ENCODE measurements around the gene TMCO4. TPM values are rescaled to one million over a fixed set of nuclear protein-coding genes. Genes with fewer than 3 reads are reported as not detected.
A peak's percentile ranks its signal among the peaks of the same experiment; 100 is the strongest.
"Not testable (repeated sequence)": the region's sequence is repeated elsewhere in the genome, so short reads cannot be mapped to it uniquely, and the experiment has no call there.

TMCO4 gene
- 10 to 100 TPM; 16.3 to 24.2 (median 22.0) TPM for total RNA-seq
- 10 to 100 TPM; 16.4 to 25.1 (median 17.4) TPM for polyA plus RNA-seq

GRCh38 chr1:19799230-19800075 lies at the start of gene TMCO4:
TMCO4 (minus strand) TSS chr1:19799916; CDS start chr1:19780758, 19,158 bp downstream.
- peak within 1 kb of the TSS; percentile 40 to 70 (median 68) for H3K4me3 ChIP-seq
- WGBS, 2 donors: 1% methylated on average over 70 of the region's 70 CpGs
- no peaks in the 10 kb centered on the region for H3K9me3 ChIP-seq
- intact Hi-C loops (cut with DNase I): loop anchor here (5.0 kb wide), 3 partner anchors 42 to 83 kb away; partner anchors contain the start of gene OTUD3
- peaks cover 0 to 18% (median 12%) of the 10 kb centered on the region in 4 donors for H3K4me1 ChIP-seq
- no peaks in the 10 kb centered on the region for H3K27me3 ChIP-seq
- peak; percentile 69 for DNase-seq
- peak; percentile 9 to 54 (median 39) for TF ChIP-seq CTCF (IDR thresholded peaks at IDR 0.05)
- TF ChIP-seq EP300 (IDR thresholded peaks at IDR 0.05): no peak
- TF ChIP-seq POLR2A (IDR thresholded peaks at IDR 0.05): no peak
- peak in 2 of 4 donors; percentile 30 to 32 for TF ChIP-seq POLR2AphosphoS5 (IDR thresholded peaks at IDR 0.05)
- H3K27ac ChIP-seq: peak within 1 kb of the TSS; percentile 82 to 85 (median 84)
- H3K36me3 ChIP-seq: peaks cover 0 to 14% (median 0%) of the 10 kb centered on the region in 4 donors

GRCh38 chr1:19849307-19849706 lies 49.6 kb upstream of the TMCO4 start:
- H3K36me3 ChIP-seq; H3K4me1 ChIP-seq; H3K27ac ChIP-seq; H3K9me3 ChIP-seq; H3K27me3 ChIP-seq; intact Hi-C loops (cut with DNase I); DNase-seq; H3K4me3 ChIP-seq: not testable (repeated sequence)
- 79 to 85% methylated on average over 3 of the region's 3 CpGs for WGBS, 2 donors

GRCh38 chr1:19847334-19847733 lies 47.6 kb upstream of the TMCO4 start:
- DNase-seq; H3K9me3 ChIP-seq; intact Hi-C loops (cut with DNase I); H3K4me1 ChIP-seq; H3K27me3 ChIP-seq; H3K4me3 ChIP-seq; H3K36me3 ChIP-seq; H3K27ac ChIP-seq: not testable (repeated sequence)
- WGBS, 2 donors: 87 to 88% methylated on average over 9 of the region's 9 CpGs

- H3K4me3 ChIP-seq: no peak overlapping the region
- no peak for DNase-seq
- no peaks in the 10 kb centered on the region for H3K27me3 ChIP-seq
- no peaks in the 10 kb centered on the region for H3K4me1 ChIP-seq
- WGBS, 2 donors: 25 to 73% methylated on average over 3 of the region's 3 CpGs
- no peak for TF ChIP-seq POLR2AphosphoS5 (IDR thresholded peaks at IDR 0.05)
- TF ChIP-seq EP300 (IDR thresholded peaks at IDR 0.05): no peak
- TF ChIP-seq POLR2A (IDR thresholded peaks at IDR 0.05): no peak
- no peak for TF ChIP-seq CTCF (IDR thresholded peaks at IDR 0.05)
- no peaks in the 10 kb centered on the region for H3K36me3 ChIP-seq
- no peak overlapping the region for H3K27ac ChIP-seq
- H3K9me3 ChIP-seq: no peaks in the 10 kb centered on the region
- intact Hi-C loops (cut with DNase I): no loop called here
These were observed 46.6 kb upstream of the TMCO4 start for GRCh38 chr1:19846338-19846737.

- H3K4me3 ChIP-seq: no peak overlapping the region
- no peak for DNase-seq
- H3K4me1 ChIP-seq: no peaks in the 10 kb centered on the region
- no peaks in the 10 kb centered on the region for H3K36me3 ChIP-seq
- 93 to 96% methylated on average over 8 of the region's 8 CpGs for WGBS, 2 donors
- intact Hi-C loops (cut with DNase I): no loop called here
- H3K27me3 ChIP-seq: no peaks in the 10 kb centered on the region
- no peaks in the 10 kb centered on the region for H3K9me3 ChIP-seq
- TF ChIP-seq CTCF (IDR thresholded peaks at IDR 0.05) (no peak), POLR2A (IDR thresholded peaks at IDR 0.05) (no peak), EP300 (IDR thresholded peaks at IDR 0.05) (no peak), POLR2AphosphoS5 (IDR thresholded peaks at IDR 0.05) (no peak)
- no peak overlapping the region for H3K27ac ChIP-seq
These were observed 45.8 kb upstream of the TMCO4 start for GRCh38 chr1:19845555-19845954.

Measured in sigmoid colon (tissue), 7 donors.